ENCODE measurements around the gene ABHD13. TPM values are rescaled to one million over a fixed set of nuclear protein-coding genes. Genes with fewer than 3 reads are reported as not detected.
A peak's percentile ranks its signal among the peaks of the same experiment; 100 is the strongest.
"Not testable (repeated sequence)": the region's sequence is repeated elsewhere in the genome, so short reads cannot be mapped to it uniquely, and the experiment has no call there.

Gene ABHD13
- total RNA-seq, 8 experiments from 2014 or later, result 6.6 to 12.6 (median 10.6) TPM

- Histone ChIP-seq H3K4me3 (no peak overlapping the region), H3K27ac (no peak overlapping the region), H3K4me1 (replicated peaks in 1 of 2) (peaks cover 0 to 9% of the 10 kb centered on the region in 2 donors)
- WGBS, 10 experiments, result 60 to 100% (median 92%) methylated on average over 1 to 2 of the region's 2 CpGs; no CpG with 5 or more reads in 2 of the 10 experiments
- in situ Hi-C loops (cut with MboI; ENCODE audit: low pct_unique_long_range_greater_than_20kb in 2 of 9, low sequenced_read_pairs in 9 of 9, unreplicated experiment in 9 of 9), result no loop called here
- ATAC-seq (replicated peaks in 6 of 8), result no peak
Observed at GRCh38 chr13:108210551-108210950, 7.6 kb upstream of the ABHD13 start.

- 80 to 100% (median 95%) methylated on average over 2 to 4 of the region's 4 CpGs; no CpG with 5 or more reads in 1 of the 10 experiments for WGBS, 10 experiments
- in situ Hi-C loops (cut with MboI; ENCODE audit: low pct_unique_long_range_greater_than_20kb in 2 of 9, low sequenced_read_pairs in 9 of 9, unreplicated experiment in 9 of 9), result no loop called here
- Histone ChIP-seq H3K4me3 (no peak overlapping the region), H3K4me1 (replicated peaks in 1 of 2) (peaks cover 7 to 18% of the 10 kb centered on the region in 2 donors), H3K27ac (no peak overlapping the region)
- ATAC-seq (replicated peaks in 6 of 8), result no peak
Observed at GRCh38 chr13:108212886-108213285, 5.3 kb upstream of the ABHD13 start.

- 17 to 73% (median 38%) methylated on average over 2 to 5 of the region's 5 CpGs for WGBS, 10 experiments
- Histone ChIP-seq H3K27ac (no peak overlapping the region), H3K4me3 (peak overlapping the region; percentile 49 to 59 (median 51)), H3K4me1 (replicated peaks in 1 of 2) (peaks cover 7 to 18% of the 10 kb centered on the region in 2 donors)
- in situ Hi-C loops (cut with MboI; ENCODE audit: low pct_unique_long_range_greater_than_20kb in 2 of 9, low sequenced_read_pairs in 9 of 9, unreplicated experiment in 9 of 9), result no loop called here
- ATAC-seq (replicated peaks in 6 of 8), result no peak
Observed at GRCh38 chr13:108213946-108214345, 4.2 kb upstream of the ABHD13 start.

- peak in 5 of 8 experiments; percentile 8 to 21 (median 19) for ATAC-seq (replicated peaks in 6 of 8)
- Histone ChIP-seq H3K4me1 (replicated peaks in 1 of 2) (peaks cover 12 to 24% of the 10 kb centered on the region in 2 donors), H3K4me3 (peak overlapping the region; percentile 49 to 59 (median 51)), H3K27ac (peak overlapping the region in 1 of 2 donors; percentile 18)
- in situ Hi-C loops (cut with MboI; ENCODE audit: low pct_unique_long_range_greater_than_20kb in 2 of 9, low sequenced_read_pairs in 9 of 9, unreplicated experiment in 9 of 9), result no loop called here
- 8 to 40% (median 20%) methylated on average over 1 to 5 of the region's 41 CpGs; no CpG with 5 or more reads in 3 of the 10 experiments for WGBS, 10 experiments
Observed at GRCh38 chr13:108214441-108215271, 3.5 kb upstream of the ABHD13 start.

GRCh38 chr13:108215436-108215835 lies 2.8 kb upstream of the ABHD13 start, which contains the start of gene LIG4:
Gene LIG4 (minus strand): TSS chr13:108215536. CDS start chr13:108211268, 4,268 bp downstream.
- peak within 1 kb of the TSS; percentile 18 to 20 for H3K27ac ChIP-seq
- ATAC-seq (replicated peaks in 6 of 8), result peak; percentile 59 to 86 (median 82)
- WGBS, 10 experiments, result 0 to 20% (median 0%) methylated on average over 1 to 4 of the region's 26 CpGs; no CpG with 5 or more reads in 3 of the 10 experiments
- peak within 1 kb of the TSS; percentile 49 to 59 (median 51) for H3K4me3 ChIP-seq
- peaks cover 13 to 26% of the 10 kb centered on the region in 2 donors for H3K4me1 ChIP-seq (replicated peaks in 1 of 2)
- in situ Hi-C loops (cut with MboI; ENCODE audit: low pct_unique_long_range_greater_than_20kb in 2 of 9, low sequenced_read_pairs in 9 of 9, unreplicated experiment in 9 of 9), result no loop called here

- peak overlapping the region; percentile 87 to 94 for H3K27ac ChIP-seq
- ATAC-seq (replicated peaks in 6 of 8), result peak in 2 of 8 experiments; percentile 1 to 2
- H3K4me3 ChIP-seq, result peak overlapping the region; percentile 79 to 90 (median 83)
- in situ Hi-C loops (cut with MboI; ENCODE audit: low pct_unique_long_range_greater_than_20kb in 2 of 9, low sequenced_read_pairs in 9 of 9, unreplicated experiment in 9 of 9), result not testable (repeated sequence)
- peaks cover 16 to 39% of the 10 kb centered on the region in 2 donors for H3K4me1 ChIP-seq (replicated peaks in 1 of 2)
- 0 to 85% (median 61%) methylated on average over 3 to 24 of the region's 27 CpGs; no CpG with 5 or more reads in 2 of the 10 experiments for WGBS, 10 experiments
Observed at GRCh38 chr13:108217307-108218043, 717 bp upstream of the ABHD13 start.

- Histone ChIP-seq H3K4me1 (replicated peaks in 1 of 2) (peaks cover 16 to 41% of the 10 kb centered on the region in 2 donors), H3K4me3 (no peak overlapping the region), H3K27ac (no peak overlapping the region)
- in situ Hi-C loops (cut with MboI; ENCODE audit: low pct_unique_long_range_greater_than_20kb in 2 of 9, low sequenced_read_pairs in 9 of 9, unreplicated experiment in 9 of 9), result no loop called here
- WGBS, 10 experiments, result 20 to 100% (median 73%) methylated on average over 1 of the region's 1 CpG; no CpG with 5 or more reads in 3 of the 10 experiments
- ATAC-seq (replicated peaks in 6 of 8), result no peak
Observed at GRCh38 chr13:108220041-108220440, 1.8 kb downstream of the ABHD13 start.

GRCh38 chr13:108223687-108224503 lies 5.7 kb downstream of the ABHD13 start:
- ATAC-seq (replicated peaks in 6 of 8), result peak in 3 of 8 experiments; percentile 64 to 73 (median 73)
- H3K27ac ChIP-seq, result no peak overlapping the region
- in situ Hi-C loops (cut with MboI; ENCODE audit: low pct_unique_long_range_greater_than_20kb in 2 of 9, low sequenced_read_pairs in 9 of 9, unreplicated experiment in 9 of 9), result no loop called here
- peaks cover 16 to 59% of the 10 kb centered on the region in 2 donors for H3K4me1 ChIP-seq (replicated peaks in 1 of 2)
- H3K4me3 ChIP-seq, result no peak overlapping the region
- 0 to 100% (median 81%) methylated on average over 1 to 6 of the region's 7 CpGs for WGBS, 10 experiments

- Histone ChIP-seq H3K4me3 (no peak overlapping the region), H3K4me1 (replicated peaks in 1 of 2) (peaks cover 9 to 54% of the 10 kb centered on the region in 2 donors), H3K27ac (no peak overlapping the region)
- in situ Hi-C loops (cut with MboI; ENCODE audit: low pct_unique_long_range_greater_than_20kb in 2 of 9, low sequenced_read_pairs in 9 of 9, unreplicated experiment in 9 of 9), result no loop called here
- ATAC-seq (replicated peaks in 6 of 8), result no peak
- WGBS, 10 experiments, result 40 to 100% (median 94%) methylated on average over 1 of the region's 1 CpG; no CpG with 5 or more reads in 2 of the 10 experiments
Observed at GRCh38 chr13:108225440-108225839, 7.2 kb downstream of the ABHD13 start.

- in situ Hi-C loops (cut with MboI; ENCODE audit: low pct_unique_long_range_greater_than_20kb in 2 of 9, low sequenced_read_pairs in 9 of 9, unreplicated experiment in 9 of 9), result no loop called here
- Histone ChIP-seq H3K4me3 (no peak overlapping the region), H3K4me1 (replicated peaks in 1 of 2) (peaks cover 9 to 48% of the 10 kb centered on the region in 2 donors), H3K27ac (peak overlapping the region; percentile 5 to 82)
- 17 to 100% (median 70%) methylated on average over 1 of the region's 1 CpG; no CpG with 5 or more reads in 7 of the 10 experiments for WGBS, 10 experiments
- peak in 7 of 8 experiments; percentile 31 to 94 (median 90) for ATAC-seq (replicated peaks in 6 of 8)
Observed at GRCh38 chr13:108226184-108226583, 8.0 kb downstream of the ABHD13 start.

GRCh38 chr13:108227651-108228272 lies 9.6 kb downstream of the ABHD13 start:
- WGBS, 10 experiments, result 83 to 100% (median 100%) methylated on average over 1 of the region's 1 CpG; no CpG with 5 or more reads in 2 of the 10 experiments
- H3K27ac ChIP-seq, result no peak overlapping the region
- H3K4me3 ChIP-seq, result no peak overlapping the region
- in situ Hi-C loops (cut with MboI; ENCODE audit: low pct_unique_long_range_greater_than_20kb in 2 of 9, low sequenced_read_pairs in 9 of 9, unreplicated experiment in 9 of 9), result no loop called here
- peaks cover 7 to 41% of the 10 kb centered on the region in 2 donors for H3K4me1 ChIP-seq (replicated peaks in 1 of 2)
- no peak for ATAC-seq (replicated peaks in 6 of 8)

GRCh38 chr13:108230377-108230776 lies 12.2 kb downstream of the ABHD13 start:
- in situ Hi-C loops (cut with MboI; ENCODE audit: low pct_unique_long_range_greater_than_20kb in 2 of 9, low sequenced_read_pairs in 9 of 9, unreplicated experiment in 9 of 9), result no loop called here
- Histone ChIP-seq H3K4me1 (replicated peaks in 1 of 2) (peaks cover 7 to 27% of the 10 kb centered on the region in 2 donors), H3K4me3 (no peak overlapping the region), H3K27ac (no peak overlapping the region)
- no peak for ATAC-seq (replicated peaks in 6 of 8)

Data from motor neuron (in vitro differentiated cells).